D721Med (cell line): Measurements from ENCODE around the gene ELK1.

Experiments
- DNase-seq: peaks from one replicate; pipeline ENCODE4 v3.0.0; 2011; ENCODE audit warnings: low spot score; ENCODE audit not compliant: insufficient read length
- FAIRE-seq: peaks from 2 replicates; lab custom pipeline; 2011; peaks lifted over from hg19 to GRCh38; lab: Jason Lieb, UNC
- CTCF ChIP-seq: IDR thresholded peaks from 2 replicates; pipeline ENCODE4 v1.5.1; 2012; ENCODE audit warnings: mild to moderate bottlenecking, control low read depth; ENCODE audit not compliant: insufficient read depth; ENCODE audit errors: missing control alignments

Gene ELK1

GRCh38 chrX:47620303-47620685, 30.1 kb downstream of the ELK1 start:
- FAIRE-seq: no peak
- no peak for DNase-seq

GRCh38 chrX:47619486-47620302, 30.7 kb downstream of the ELK1 start, which contains the start of gene SYN1:
TSS of gene SYN1 (minus strand) at chrX:47619857. CDS start at chrX:47619728, 129 bp downstream.
- peak; percentile 71 for DNase-seq
- peak; percentile 16 for TF ChIP-seq CTCF
- no peak for FAIRE-seq

More at GRCh38 chrX:47620303-47620685, 30.1 kb downstream of the ELK1 start:
- no peak for TF ChIP-seq CTCF

GRCh38 chrX:47618923-47619485, 31.4 kb downstream of the ELK1 start:
- DNase-seq (no peak), FAIRE-seq (no peak)
- TF ChIP-seq CTCF: no peak

- TF ChIP-seq CTCF: no peak
- DNase-seq (no peak), FAIRE-seq (no peak)
Observed at GRCh38 chrX:47614618-47615017, 35.7 kb downstream of the ELK1 start.

GRCh38 chrX:47613082-47613481, 37.3 kb downstream of the ELK1 start:
- FAIRE-seq: no peak
- DNase-seq: no peak
- TF ChIP-seq CTCF: no peak

GRCh38 chrX:47612418-47612817, 37.9 kb downstream of the ELK1 start:
- DNase-seq: no peak
- no peak for FAIRE-seq
- no peak for TF ChIP-seq CTCF

GRCh38 chrX:47611926-47612325, 38.4 kb downstream of the ELK1 start:
- FAIRE-seq: no peak
- no peak for TF ChIP-seq CTCF
- no peak for DNase-seq
